Upper lobe of right lung (tissue), 1 donor: ENCODE results near the gene NEURL1B. TPM values are rescaled to one million over a fixed set of nuclear protein-coding genes. Genes with fewer than 3 reads are reported as not detected.

Experiments used
- ATAC-seq: fragments of 200-7000 bp; cut with Tn5 transposase; one replicate; pipeline ENCODE4 v1.9.1; 2020; ENCODE audit warnings: mild to moderate bottlenecking, moderate library complexity
- DNase-seq: peaks from one replicate; pipeline ENCODE4 v3.0.0-alpha.2; 2020
- H3K27ac ChIP-seq: fragments of 200-600 bp; one replicate; pipeline ENCODE4 v1.8.0; 2022
- H3K27me3 ChIP-seq: fragments of 200-600 bp; one replicate; pipeline ENCODE4 v1.8.0; 2022; ENCODE audit warnings: mild to moderate bottlenecking
- H3K36me3 ChIP-seq: fragments of 200-600 bp; one replicate; pipeline ENCODE4 v1.8.0; 2022
- H3K4me1 ChIP-seq: fragments of 200-600 bp; one replicate; pipeline ENCODE4 v1.8.0; 2022
- H3K4me3 ChIP-seq: fragments of 200-600 bp; one replicate; pipeline ENCODE4 v1.8.0; 2022; ENCODE audit warnings: mild to moderate bottlenecking
- H3K9me3 ChIP-seq: fragments of 200-600 bp; one replicate; pipeline ENCODE4 v1.8.0; 2022
- CTCF ChIP-seq: fragments of 200-600 bp; IDR thresholded peaks from one replicate; pipeline ENCODE4 v1.8.0; 2022; ENCODE audit warnings: antibody characterized with exemption
- intact Hi-C: fragments of 100-400 bp; cut with DNase I; formaldehyde crosslinking; loops from one replicate; pipeline ENCODE4 v1.11.0; 2022
- total RNA-seq: library from RNA; stranded (reverse); fragmentation: NEBNext Ultra II Directional; extraction: Animal tissue kit (Norgen Biotek cat#: 25700); gene quantifications from one replicate; pipeline ENCODE4 v1.2.1, GENCODE V29; 2021
- donor health status: DM: no; HTN: yes; CAD: no; lungs with severe emphysema.

Gene NEURL1B
- total RNA-seq, 1 donor from 2014 or later = 25.0 TPM

- no peaks in the 10 kb centered on the region for H3K36me3 ChIP-seq
- no peaks in the 10 kb centered on the region for H3K9me3 ChIP-seq
- ATAC-seq (no peak), DNase-seq (no peak)
- H3K27ac ChIP-seq = no peak overlapping the region
- H3K27me3 ChIP-seq = no peaks in the 10 kb centered on the region
- TF ChIP-seq CTCF = no peak
- H3K4me3 ChIP-seq = no peak overlapping the region
- no peaks in the 10 kb centered on the region for H3K4me1 ChIP-seq
- intact Hi-C loops = no loop called here
Observed at GRCh38 chr5:172594431-172594830, 46.6 kb upstream of the NEURL1B start.

GRCh38 chr5:172594867-172595466 is 46.1 kb upstream of the NEURL1B start:
- H3K27me3 ChIP-seq = no peaks in the 10 kb centered on the region
- intact Hi-C loops = no loop called here
- H3K36me3 ChIP-seq = no peaks in the 10 kb centered on the region
- H3K4me1 ChIP-seq = no peaks in the 10 kb centered on the region
- ATAC-seq (no peak), DNase-seq (no peak)
- H3K27ac ChIP-seq = no peak overlapping the region
- H3K4me3 ChIP-seq = no peak overlapping the region
- H3K9me3 ChIP-seq = no peaks in the 10 kb centered on the region
- no peak for TF ChIP-seq CTCF

GRCh38 chr5:172595596-172596455 is 45.2 kb upstream of the NEURL1B start:
- no peak overlapping the region for H3K4me3 ChIP-seq
- no peaks in the 10 kb centered on the region for H3K36me3 ChIP-seq
- no peaks in the 10 kb centered on the region for H3K27me3 ChIP-seq
- H3K9me3 ChIP-seq = no peaks in the 10 kb centered on the region
- no peak overlapping the region for H3K27ac ChIP-seq
- DNase-seq (no peak), ATAC-seq (no peak)
- no peak for TF ChIP-seq CTCF
- H3K4me1 ChIP-seq = no peaks in the 10 kb centered on the region
- intact Hi-C loops = no loop called here

- no peak for DNase-seq
- no peaks in the 10 kb centered on the region for H3K27me3 ChIP-seq
- intact Hi-C loops = no loop called here
- no peaks in the 10 kb centered on the region for H3K36me3 ChIP-seq
- no peak overlapping the region for H3K4me3 ChIP-seq
- no peaks in the 10 kb centered on the region for H3K9me3 ChIP-seq
- no peak overlapping the region for H3K27ac ChIP-seq
- no peak for TF ChIP-seq CTCF
- no peak for ATAC-seq
- H3K4me1 ChIP-seq = no peaks in the 10 kb centered on the region
Observed at GRCh38 chr5:172596638-172597231, 44.3 kb upstream of the NEURL1B start.

GRCh38 chr5:172597755-172598155 is 43.3 kb upstream of the NEURL1B start:
- Histone ChIP-seq H3K27ac (no peak overlapping the region), H3K4me1 (peaks cover under 1% of the 10 kb centered on the region), H3K4me3 (no peak overlapping the region), H3K9me3 (no peaks in the 10 kb centered on the region), H3K36me3 (no peaks in the 10 kb centered on the region), H3K27me3 (no peaks in the 10 kb centered on the region)
- TF ChIP-seq CTCF = no peak
- ATAC-seq (no peak), DNase-seq (no peak)
- intact Hi-C loops = no loop called here
